HG02798 (cell line): Measurements from ENCODE around the gene OCA2.
"Not testable (repeated sequence)": the region's sequence is repeated elsewhere in the genome, so short reads cannot be mapped to it uniquely, and the experiment has no call there.

ENCODE experiments used
- ATAC-seq: cut with Tn5 transposase; IDR thresholded peaks from one replicate; pipeline ENCODE4 v1.9.1; 2021; ENCODE audit warnings: mild to moderate bottlenecking; ENCODE audit not compliant: unreplicated experiment, poor library complexity

Gene OCA2

GRCh38 chr15:27767430-27767829, 331.7 kb downstream of the OCA2 start:
- not testable (repeated sequence) for ATAC-seq

GRCh38 chr15:27764339-27764738, 334.8 kb downstream of the OCA2 start:
- no peak for ATAC-seq

GRCh38 chr15:27763514-27763913, 335.6 kb downstream of the OCA2 start:
- ATAC-seq: no peak

GRCh38 chr15:27762471-27762870, 336.6 kb downstream of the OCA2 start:
- no peak for ATAC-seq

GRCh38 chr15:27757052-27757451, 342.1 kb downstream of the OCA2 start:
- no peak for ATAC-seq

- ATAC-seq: no peak
Measured at GRCh38 chr15:27752691-27753090, 346.4 kb downstream of the OCA2 start.

GRCh38 chr15:27747997-27748396, 351.1 kb downstream of the OCA2 start:
- no peak for ATAC-seq

- no peak for ATAC-seq
Measured at GRCh38 chr15:27746401-27746955, 352.6 kb downstream of the OCA2 start.

GRCh38 chr15:27744641-27745040, 354.5 kb downstream of the OCA2 start:
- no peak for ATAC-seq

- ATAC-seq: no peak
Measured at GRCh38 chr15:27743638-27744037, 355.5 kb downstream of the OCA2 start.

- ATAC-seq: no peak
Measured at GRCh38 chr15:27742751-27743477, 356.2 kb downstream of the OCA2 start.

- ATAC-seq: no peak
Measured at GRCh38 chr15:27741226-27741860, 357.8 kb downstream of the OCA2 start.

GRCh38 chr15:27734785-27735495, 364.2 kb downstream of the OCA2 start:
- ATAC-seq: no peak

- ATAC-seq: no peak
Measured at GRCh38 chr15:27731776-27732175, 367.3 kb downstream of the OCA2 start.

GRCh38 chr15:27730868-27731267, 368.2 kb downstream of the OCA2 start:
- no peak for ATAC-seq

GRCh38 chr15:27725731-27726130, 373.4 kb downstream of the OCA2 start:
- no peak for ATAC-seq

GRCh38 chr15:27723821-27724220, 375.3 kb downstream of the OCA2 start:
- ATAC-seq: no peak

GRCh38 chr15:27722102-27722501, 377.0 kb downstream of the OCA2 start:
- ATAC-seq: no peak

GRCh38 chr15:27714675-27715074, 384.4 kb downstream of the OCA2 start:
- no peak for ATAC-seq

GRCh38 chr15:27713850-27714249, 385.3 kb downstream of the OCA2 start:
- not testable (repeated sequence) for ATAC-seq

GRCh38 chr15:27707257-27707656, 391.9 kb downstream of the OCA2 start:
- no peak for ATAC-seq
